Measurements from ENCODE around the gene GTF2IRD1.
A peak's percentile ranks its signal among the peaks of the same experiment; 100 is the strongest.

DNA sequence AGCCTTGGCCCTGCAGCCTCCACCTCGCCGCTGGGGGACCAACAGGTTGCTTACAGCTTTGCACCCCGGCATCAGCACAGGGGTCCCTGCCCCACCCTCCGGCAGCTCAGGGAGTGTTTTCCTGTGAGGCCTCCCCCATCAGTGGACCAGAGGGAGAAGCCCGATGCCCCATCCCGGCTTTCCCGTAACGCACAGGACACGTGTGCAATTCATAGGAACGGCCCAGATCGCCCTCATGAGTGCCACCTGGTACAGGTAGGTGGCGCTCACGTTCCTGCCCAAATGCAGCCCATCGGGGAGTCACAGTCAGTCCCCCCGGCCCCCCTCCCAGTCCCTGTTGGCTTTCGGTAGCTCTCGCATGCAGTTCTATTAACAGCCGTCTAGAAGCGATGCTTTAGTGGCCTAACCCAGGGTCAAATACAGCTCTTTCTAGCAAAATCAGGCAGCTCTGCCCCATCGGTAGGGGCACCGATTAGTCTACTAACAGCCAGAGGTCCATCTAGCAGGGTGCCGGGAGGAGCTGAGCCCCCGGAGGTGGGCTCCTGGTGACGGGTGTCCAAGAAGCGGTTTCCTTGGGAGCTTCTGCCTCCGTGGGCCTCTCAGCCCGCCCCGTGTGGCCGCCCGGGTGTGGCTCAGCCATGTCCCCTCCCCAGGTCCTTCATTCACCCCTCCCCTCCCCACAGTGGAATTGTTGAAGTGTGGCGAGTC, 48.4 kb upstream of the GTF2IRD1 start:
- TF ChIP-seq, protein P1, sequence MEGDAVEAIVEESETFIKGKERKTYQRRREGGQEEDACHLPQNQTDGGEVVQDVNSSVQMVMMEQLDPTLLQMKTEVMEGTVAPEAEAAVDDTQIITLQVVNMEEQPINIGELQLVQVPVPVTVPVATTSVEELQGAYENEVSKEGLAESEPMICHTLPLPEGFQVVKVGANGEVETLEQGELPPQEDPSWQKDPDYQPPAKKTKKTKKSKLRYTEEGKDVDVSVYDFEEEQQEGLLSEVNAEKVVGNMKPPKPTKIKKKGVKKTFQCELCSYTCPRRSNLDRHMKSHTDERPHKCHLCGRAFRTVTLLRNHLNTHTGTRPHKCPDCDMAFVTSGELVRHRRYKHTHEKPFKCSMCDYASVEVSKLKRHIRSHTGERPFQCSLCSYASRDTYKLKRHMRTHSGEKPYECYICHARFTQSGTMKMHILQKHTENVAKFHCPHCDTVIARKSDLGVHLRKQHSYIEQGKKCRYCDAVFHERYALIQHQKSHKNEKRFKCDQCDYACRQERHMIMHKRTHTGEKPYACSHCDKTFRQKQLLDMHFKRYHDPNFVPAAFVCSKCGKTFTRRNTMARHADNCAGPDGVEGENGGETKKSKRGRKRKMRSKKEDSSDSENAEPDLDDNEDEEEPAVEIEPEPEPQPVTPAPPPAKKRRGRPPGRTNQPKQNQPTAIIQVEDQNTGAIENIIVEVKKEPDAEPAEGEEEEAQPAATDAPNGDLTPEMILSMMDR (IDR thresholded peaks at IDR 0.05; ENCODE audit: low read depth, low read length), result peak; percentile 90
- TF ChIP-seq POLR2A (IDR thresholded peaks at IDR 0.05; ENCODE audit: extremely low read depth, insufficient read length) (peak; percentile 76), MYC (IDR thresholded peaks at IDR 0.05; ENCODE audit: low read depth, low read length) (peak; percentile 96)
- TF ChIP-seq, protein P2, sequence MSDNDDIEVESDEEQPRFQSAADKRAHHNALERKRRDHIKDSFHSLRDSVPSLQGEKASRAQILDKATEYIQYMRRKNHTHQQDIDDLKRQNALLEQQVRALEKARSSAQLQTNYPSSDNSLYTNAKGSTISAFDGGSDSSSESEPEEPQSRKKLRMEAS (IDR thresholded peaks at IDR 0.05; ENCODE audit: low read depth, low read length), result peak; percentile 95

Measured in NB4 (cell line).